Neural progenitor cell (in vitro differentiated cells): ENCODE data around the gene TEKT2. TPM values are rescaled to one million over a fixed set of nuclear protein-coding genes. Genes with fewer than 3 reads are reported as not detected.

Experiments used
- DNase-seq: peaks from one replicate; pipeline ENCODE4 v3.0.0-alpha.2; 2016; ENCODE audit warnings: low spot score
- H2AFZ ChIP-seq: fragments of 200-600 bp; sonication (generic); replicated peaks from 2 replicates; pipeline ENCODE4 v1.6.1; 2016; ENCODE audit warnings: antibody characterized with exemption
- H3F3A ChIP-seq: fragments of 200-600 bp; sonication (generic); 2 replicates; pipeline ENCODE4 v1.6.1; 2016; ENCODE audit warnings: antibody characterized with exemption, low read depth
- H3K27ac ChIP-seq: fragments of 200-600 bp; sonication (generic); 2 replicates; pipeline ENCODE4 v1.5.1; 2016; ENCODE audit warnings: mild to moderate bottlenecking
- H3K27me3 ChIP-seq: fragments of 200-600 bp; sonication (generic); 2 replicates; pipeline ENCODE4 v1.6.1; 2016; ENCODE audit warnings: mild to moderate bottlenecking, moderate library complexity
- H3K36me3 ChIP-seq: fragments of 200-600 bp; sonication (generic); 2 replicates; pipeline ENCODE4 v1.5.1; 2016
- H3K4me1 ChIP-seq: fragments of 200-600 bp; sonication (generic); 2 replicates; pipeline ENCODE4 v1.6.1; 2016; ENCODE audit warnings: mixed run types
- H3K4me2 ChIP-seq: fragments of 200-600 bp; sonication (generic); 2 replicates; pipeline ENCODE4 v1.6.1; 2016
- H3K4me3 ChIP-seq: fragments of 200-600 bp; sonication (generic); 2 replicates; pipeline ENCODE4 v1.5.1; 2016
- H3K79me2 ChIP-seq: fragments of 200-600 bp; sonication (generic); 2 replicates; pipeline ENCODE4 v1.6.1; 2016; ENCODE audit warnings: low read depth
- H3K9ac ChIP-seq: fragments of 200-600 bp; sonication (generic); 2 replicates; pipeline ENCODE4 v1.6.1; 2016
- H3K9me3 ChIP-seq: fragments of 200-600 bp; sonication (generic); 2 replicates; pipeline ENCODE4 v1.5.1; 2016; ENCODE audit warnings: low read depth
- H4K20me1 ChIP-seq: fragments of 200-600 bp; sonication (generic); 2 replicates; pipeline ENCODE4 v1.6.1; 2016; ENCODE audit warnings: low read depth
- H3K27ac Mint-ChIP-seq: 3 replicates; pipeline ENCODE4 v1.8.0; 2021; ENCODE audit warnings: mixed read lengths
- H3K27me3 Mint-ChIP-seq: 2 replicates; pipeline ENCODE4 v1.8.0; 2022; ENCODE audit warnings: low read depth, mild to moderate bottlenecking, inconsistent platforms, moderate library complexity, mixed read lengths; ENCODE audit not compliant: insufficient read depth
- H3K36me3 Mint-ChIP-seq: 3 replicates; pipeline ENCODE4 v1.8.0; 2021; ENCODE audit warnings: mixed read lengths
- H3K4me1 Mint-ChIP-seq: 3 replicates; pipeline ENCODE4 v1.8.0; 2021; ENCODE audit warnings: mixed read lengths
- H3K4me3 Mint-ChIP-seq: 3 replicates; pipeline ENCODE4 v1.8.0; 2021; ENCODE audit warnings: mild to moderate bottlenecking, moderate library complexity, mixed read lengths
- H3K9me3 Mint-ChIP-seq: 3 replicates; pipeline ENCODE4 v1.8.0; 2020; ENCODE audit warnings: mixed read lengths
- EZH2 ChIP-seq: fragments of 200-600 bp; sonication (generic); IDR thresholded peaks from 2 replicates; pipeline ENCODE4 v1.6.1; 2017; ENCODE audit warnings: antibody characterized with exemption, mild to moderate bottlenecking, moderate library complexity
- EZH2phosphoT487 ChIP-seq: fragments of 200-600 bp; sonication (generic); IDR thresholded peaks from 2 replicates; pipeline ENCODE4 v1.6.1; 2017; ENCODE audit warnings: antibody characterized with exemption
- total RNA-seq: library from RNA; depleted of rRNA; stranded (reverse); fragments of >200 nt; gene quantifications from 2 replicates; pipeline ENCODE4 v1.2.3, GENCODE V29; 2015; ENCODE audit warnings: low replicate concordance
- TF ChIP-seq, protein P1 (sequence below): fragments of 200-600 bp; sonication (generic); IDR thresholded peaks from 2 replicates; pipeline ENCODE4 v1.5.1; 2017; ENCODE audit warnings: antibody characterized with exemption, mild to moderate bottlenecking

The TEKT2 gene
- total RNA-seq, 1 donor from 2014 or later: 2.7 TPM

DNA sequence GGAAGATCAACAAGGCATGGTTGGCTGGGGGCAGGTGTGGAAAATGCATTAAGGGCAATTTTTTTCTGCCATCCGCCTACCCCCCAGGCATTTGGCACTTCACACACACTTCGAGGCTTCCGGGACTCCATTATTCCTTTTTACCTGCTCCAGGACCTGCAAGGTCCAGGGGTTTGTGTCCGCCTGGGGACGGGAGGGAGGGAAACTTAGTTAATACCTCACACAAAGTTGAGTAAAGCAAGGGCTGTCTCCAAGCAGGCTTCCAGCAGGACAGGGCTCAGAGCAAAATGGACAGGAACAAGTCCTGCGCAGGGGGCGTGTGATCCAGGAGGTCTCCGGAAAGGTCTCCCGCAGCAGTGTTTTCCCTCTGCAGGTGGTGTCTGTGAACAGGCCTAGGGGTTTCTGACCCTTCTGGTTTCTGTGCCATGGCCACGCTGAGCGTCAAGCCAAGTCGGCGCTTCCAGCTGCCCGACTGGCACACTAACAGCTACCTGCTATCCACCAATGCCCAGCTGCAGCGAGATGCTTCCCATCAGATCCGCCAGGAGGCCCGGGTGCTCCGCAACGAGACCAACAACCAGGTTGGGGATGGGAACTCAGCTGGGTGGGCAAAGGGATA, 712 bp downstream of the TEKT2 start:
- peak overlapping the region; percentile 97 for H3K4me2 ChIP-seq
- Mint-ChIP-seq H3K4me3 (peak overlapping the region; percentile 87), H3K4me1 (peaks cover 44% of the 10 kb centered on the region), H3K36me3 (peaks cover 10% of the 10 kb centered on the region), H3K27ac (peak overlapping the region; percentile 91), H3K27me3 (peaks cover 8% of the 10 kb centered on the region), H3K9me3 (peaks cover 2% of the 10 kb centered on the region)
- H3K4me1 ChIP-seq: peaks cover 10% of the 10 kb centered on the region
- H4K20me1 ChIP-seq: peaks cover 5% of the 10 kb centered on the region
- no peak overlapping the region for H3K27ac ChIP-seq
- H3K9ac ChIP-seq: peak overlapping the region; percentile 27
- no peak for TF ChIP-seq EZH2
- no peak for TF ChIP-seq EZH2phosphoT487
- TF ChIP-seq, protein P1, sequence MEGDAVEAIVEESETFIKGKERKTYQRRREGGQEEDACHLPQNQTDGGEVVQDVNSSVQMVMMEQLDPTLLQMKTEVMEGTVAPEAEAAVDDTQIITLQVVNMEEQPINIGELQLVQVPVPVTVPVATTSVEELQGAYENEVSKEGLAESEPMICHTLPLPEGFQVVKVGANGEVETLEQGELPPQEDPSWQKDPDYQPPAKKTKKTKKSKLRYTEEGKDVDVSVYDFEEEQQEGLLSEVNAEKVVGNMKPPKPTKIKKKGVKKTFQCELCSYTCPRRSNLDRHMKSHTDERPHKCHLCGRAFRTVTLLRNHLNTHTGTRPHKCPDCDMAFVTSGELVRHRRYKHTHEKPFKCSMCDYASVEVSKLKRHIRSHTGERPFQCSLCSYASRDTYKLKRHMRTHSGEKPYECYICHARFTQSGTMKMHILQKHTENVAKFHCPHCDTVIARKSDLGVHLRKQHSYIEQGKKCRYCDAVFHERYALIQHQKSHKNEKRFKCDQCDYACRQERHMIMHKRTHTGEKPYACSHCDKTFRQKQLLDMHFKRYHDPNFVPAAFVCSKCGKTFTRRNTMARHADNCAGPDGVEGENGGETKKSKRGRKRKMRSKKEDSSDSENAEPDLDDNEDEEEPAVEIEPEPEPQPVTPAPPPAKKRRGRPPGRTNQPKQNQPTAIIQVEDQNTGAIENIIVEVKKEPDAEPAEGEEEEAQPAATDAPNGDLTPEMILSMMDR: no peak
- peaks cover 13% of the 10 kb centered on the region for H3F3A ChIP-seq
- H3K79me2 ChIP-seq: peaks cover 8% of the 10 kb centered on the region
- H3K9me3 ChIP-seq: no peaks in the 10 kb centered on the region
- no peaks in the 10 kb centered on the region for H3K36me3 ChIP-seq
- DNase-seq: peak; percentile 46
- peak overlapping the region; percentile 87 for H2AFZ ChIP-seq
- H3K4me3 ChIP-seq: peak overlapping the region; percentile 83
- no peaks in the 10 kb centered on the region for H3K27me3 ChIP-seq

GRCh38 chr1:36085126-36085525, 1.2 kb downstream of the TEKT2 start:
- peaks cover 49% of the 10 kb centered on the region for H3K4me1 Mint-ChIP-seq

DNA sequence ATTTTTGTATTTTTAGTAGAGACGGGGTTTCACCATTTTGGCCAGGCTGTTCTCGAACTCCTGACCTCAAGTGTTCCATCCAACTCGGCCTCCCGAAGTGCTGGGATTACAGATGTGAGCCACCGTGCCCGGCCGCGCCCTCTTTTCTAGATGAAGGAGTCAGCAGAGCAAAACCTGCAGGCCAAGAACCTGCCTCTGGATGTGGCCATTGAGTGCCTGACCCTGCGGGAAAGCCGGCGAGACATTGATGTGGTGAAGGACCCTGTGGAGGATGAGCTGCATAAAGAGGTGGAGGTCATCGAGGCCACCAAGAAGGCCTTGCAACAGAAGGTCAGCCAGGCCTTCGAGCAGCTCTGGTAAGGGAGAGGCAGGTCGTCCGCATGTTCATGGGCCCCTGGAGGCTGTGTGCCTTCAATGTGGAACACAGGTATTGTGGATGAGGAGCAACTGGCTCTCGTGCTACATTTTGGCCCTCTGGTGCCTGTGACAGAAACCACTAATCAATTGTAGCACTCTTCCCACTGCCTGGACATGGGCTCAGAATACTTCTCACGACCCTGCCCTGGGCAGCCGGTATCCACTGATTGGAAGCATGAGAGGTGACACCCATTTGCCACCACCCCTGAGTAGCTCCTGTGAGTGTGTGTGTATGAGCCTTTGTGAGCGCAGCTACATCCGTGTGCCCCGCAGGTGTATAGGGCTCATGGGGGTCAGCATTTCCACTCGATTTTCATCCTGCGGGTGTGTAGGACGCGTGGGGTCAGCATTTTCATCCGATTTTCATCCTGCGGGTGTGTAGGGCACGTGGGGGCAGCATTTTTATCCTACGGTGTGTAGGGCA, 2.0 kb downstream of the TEKT2 start:
- H3K27me3 Mint-ChIP-seq: peaks cover 8% of the 10 kb centered on the region
- H3K36me3 ChIP-seq: no peaks in the 10 kb centered on the region
- H3K4me1 Mint-ChIP-seq: peaks cover 45% of the 10 kb centered on the region
- no peaks in the 10 kb centered on the region for H3K9me3 ChIP-seq
- H3K4me3 Mint-ChIP-seq: peak overlapping the region; percentile 53
- no peak overlapping the region for H3K27ac ChIP-seq
- no peak overlapping the region for H3K9ac ChIP-seq
- peaks cover 13% of the 10 kb centered on the region for H3F3A ChIP-seq
- H3K27me3 ChIP-seq: no peaks in the 10 kb centered on the region
- H2AFZ ChIP-seq: no peak overlapping the region
- H3K4me1 ChIP-seq: peaks cover 11% of the 10 kb centered on the region
- peaks cover 21% of the 10 kb centered on the region for H3K79me2 ChIP-seq
- H3K36me3 Mint-ChIP-seq: peaks cover 12% of the 10 kb centered on the region
- H3K4me3 ChIP-seq: no peak overlapping the region
- peak overlapping the region; percentile 76 for H3K27ac Mint-ChIP-seq
- peaks cover 2% of the 10 kb centered on the region for H3K9me3 Mint-ChIP-seq
- TF ChIP-seq, protein P1: no peak
- TF ChIP-seq EZH2 (no peak), EZH2phosphoT487 (no peak)
- H3K4me2 ChIP-seq: no peak overlapping the region
- no peak for DNase-seq
- H4K20me1 ChIP-seq: peaks cover 10% of the 10 kb centered on the region

More at GRCh38 chr1:36085126-36085525, 1.2 kb downstream of the TEKT2 start:
- TF ChIP-seq, protein P1: no peak
- TF ChIP-seq EZH2phosphoT487: no peak
- no peak for TF ChIP-seq EZH2
- H3K36me3 ChIP-seq: no peaks in the 10 kb centered on the region
- Mint-ChIP-seq H3K9me3 (peaks cover 2% of the 10 kb centered on the region), H3K4me3 (peak overlapping the region; percentile 87), H3K27me3 (peaks cover 8% of the 10 kb centered on the region), H3K27ac (no peak overlapping the region), H3K36me3 (peaks cover 11% of the 10 kb centered on the region)
- no peak overlapping the region for H3K9ac ChIP-seq
- peaks cover 13% of the 10 kb centered on the region for H3F3A ChIP-seq
- DNase-seq: no peak
- no peak overlapping the region for H3K4me3 ChIP-seq
- no peaks in the 10 kb centered on the region for H3K9me3 ChIP-seq
- peak overlapping the region; percentile 97 for H3K4me2 ChIP-seq
- no peak overlapping the region for H2AFZ ChIP-seq
- H3K4me1 ChIP-seq: peaks cover 11% of the 10 kb centered on the region
- H4K20me1 ChIP-seq: peaks cover 10% of the 10 kb centered on the region
- peaks cover 13% of the 10 kb centered on the region for H3K79me2 ChIP-seq
- no peaks in the 10 kb centered on the region for H3K27me3 ChIP-seq
- no peak overlapping the region for H3K27ac ChIP-seq
